HG02623 (cell line): ENCODE measurements around the gene WDR45.

Experiments
- ATAC-seq: cut with Tn5 transposase; IDR thresholded peaks from one replicate; pipeline ENCODE4 v1.9.1; 2021; ENCODE audit warnings: moderate library complexity; ENCODE audit not compliant: unreplicated experiment

Gene WDR45

DNA sequence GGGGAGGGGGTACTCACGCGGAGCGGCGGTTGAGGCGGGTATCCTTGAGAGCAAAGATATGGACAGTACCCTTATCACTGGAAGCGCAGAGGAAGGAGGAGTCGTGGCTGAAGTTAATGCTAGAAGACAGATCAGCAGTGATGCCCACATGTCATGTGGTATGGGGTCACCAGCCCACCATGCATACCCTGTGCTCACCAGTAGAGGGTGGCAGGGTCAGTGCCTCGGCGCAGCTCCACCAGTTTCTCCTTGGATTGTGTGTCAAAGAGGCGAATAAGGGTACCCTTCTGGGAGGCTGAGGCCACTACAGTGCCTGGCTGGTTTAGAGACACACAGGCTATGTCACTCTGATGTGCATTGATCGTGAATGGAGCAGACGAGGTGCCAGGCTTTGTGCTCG is 4.3 kb downstream of the WDR45 start:
- no peak for ATAC-seq

DNA sequence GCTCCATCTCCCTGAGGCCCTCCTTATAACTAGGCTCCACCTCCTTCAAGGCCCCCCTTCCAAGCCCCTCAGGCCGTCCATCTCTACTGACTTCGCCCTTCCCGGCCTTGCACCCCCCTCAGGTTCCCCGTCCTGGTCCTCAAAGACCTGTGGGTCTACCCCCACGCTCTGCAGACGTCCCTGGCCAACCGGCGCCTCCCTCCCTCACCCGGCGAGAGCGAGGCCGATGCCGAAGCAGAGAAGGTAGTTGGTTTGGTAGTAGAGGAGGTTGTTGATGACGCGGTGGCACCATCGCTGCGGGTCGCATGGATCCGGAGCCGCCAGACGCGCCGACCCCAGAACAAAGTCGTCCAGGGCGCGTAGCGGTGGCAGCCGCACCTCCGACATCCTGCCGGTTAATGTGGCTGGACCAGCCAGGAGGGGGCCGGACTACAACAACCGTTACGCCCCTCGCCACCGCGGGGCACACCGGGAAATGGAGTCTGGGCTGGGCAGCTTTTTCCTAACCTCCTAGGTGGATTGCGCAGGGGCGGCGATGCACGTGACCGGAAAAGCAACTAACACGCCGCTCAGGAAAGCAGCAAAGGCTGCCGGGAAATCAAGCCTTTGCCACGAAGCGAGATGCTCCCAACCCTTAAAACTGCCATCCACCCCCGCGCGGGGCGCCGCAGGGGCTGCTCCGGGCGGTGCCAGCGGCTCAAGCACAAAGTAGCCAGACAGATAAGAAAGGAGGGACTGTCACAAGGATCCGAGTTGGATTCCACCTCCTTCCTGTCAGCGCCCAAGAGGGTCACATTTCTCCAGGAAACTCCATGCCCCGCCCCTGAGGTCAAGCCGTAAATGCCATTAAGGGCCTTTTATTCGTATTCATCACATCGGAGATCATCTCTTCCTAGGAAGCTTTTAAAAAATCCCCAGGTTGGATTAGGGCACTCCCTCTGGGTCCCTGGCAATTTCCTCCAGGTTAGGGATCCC is 5.8 kb downstream of the WDR45 start, which contains the start of gene PRAF2:
PRAF2 (minus strand) TSS at position 402 of the 975 bp plus-strand sequence; CDS start at position 387, 15 bp downstream.
- peak; percentile 87 for ATAC-seq

DNA sequence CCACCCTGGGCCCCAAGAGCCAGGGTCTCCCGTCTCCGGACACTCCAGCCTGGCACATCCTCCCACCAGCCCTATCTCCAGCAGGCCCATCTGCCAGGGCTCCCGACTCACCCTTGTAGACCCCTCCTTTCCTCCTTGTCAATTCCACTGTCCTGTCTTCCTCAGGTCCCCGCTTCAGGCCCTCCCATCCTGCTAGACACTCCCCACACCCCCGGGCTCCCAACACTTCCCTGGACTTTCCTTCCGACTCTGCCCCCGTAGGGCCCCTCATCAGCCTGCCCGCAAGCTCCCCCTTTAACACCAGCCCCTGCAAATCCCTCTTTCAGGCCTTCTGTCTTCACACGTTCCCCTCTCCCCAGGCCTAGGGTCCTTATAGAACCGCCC is 7.0 kb downstream of the WDR45 start:
- no peak for ATAC-seq

DNA sequence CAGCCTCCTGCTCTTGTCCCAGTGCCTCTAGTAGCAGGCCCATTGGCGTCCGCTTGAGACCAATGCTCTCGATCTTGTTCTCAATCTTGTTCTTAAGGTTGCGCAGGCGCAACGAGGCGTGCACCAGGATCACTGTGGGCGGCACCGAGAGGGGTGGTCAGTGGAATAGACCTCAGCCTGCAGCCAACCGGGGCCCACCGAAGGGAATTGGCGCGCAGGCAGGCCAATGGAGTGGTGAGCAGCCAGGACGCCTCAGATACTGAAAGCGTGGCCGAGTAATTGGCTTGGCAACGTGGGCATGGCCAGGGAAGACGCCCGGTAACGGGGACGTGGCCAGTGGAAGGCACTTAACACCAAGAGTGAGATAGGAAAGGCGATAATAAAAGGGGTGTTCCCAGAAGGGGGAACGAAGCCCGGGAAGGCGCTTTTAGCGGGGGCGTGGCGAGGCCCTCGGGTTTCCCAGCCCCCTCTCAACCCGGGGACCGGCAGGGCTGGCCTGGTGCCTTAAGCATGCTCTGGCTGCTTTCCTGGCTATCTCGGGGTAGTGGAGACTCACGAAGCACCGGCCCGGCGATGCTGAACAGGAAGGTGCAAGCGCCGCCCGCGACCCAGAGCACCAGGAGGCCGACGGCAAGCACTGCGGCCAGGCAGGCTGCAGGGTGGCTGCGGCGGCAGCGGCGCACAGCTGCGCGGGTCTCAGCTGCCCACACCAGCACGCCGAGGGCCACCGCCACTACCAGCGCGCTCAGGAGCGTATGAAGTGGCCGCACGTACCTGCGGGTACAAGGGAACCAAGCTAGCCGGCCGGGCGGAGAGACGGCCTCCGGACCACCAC is 7.6 kb downstream of the WDR45 start:
- ATAC-seq: no peak

DNA sequence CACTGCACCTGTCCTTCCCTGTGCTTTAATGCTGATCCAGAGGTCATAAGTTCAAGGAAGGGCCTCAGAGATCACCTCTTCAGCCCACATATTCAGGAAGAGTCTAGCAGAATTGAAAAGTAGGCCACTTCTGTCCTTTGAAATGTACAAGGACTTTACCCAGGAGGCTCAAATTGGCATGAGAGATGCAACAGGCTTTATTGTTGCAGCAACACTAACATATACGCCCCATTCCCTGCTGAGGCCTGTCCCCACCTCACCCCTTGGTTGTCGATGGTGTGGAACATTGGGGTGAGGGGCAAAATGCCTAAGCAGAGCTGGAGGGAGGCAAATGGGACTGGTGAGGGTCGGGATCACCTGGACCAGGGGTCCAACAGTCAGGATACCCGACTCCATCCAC is 8.7 kb downstream of the WDR45 start:
- no peak for ATAC-seq

DNA sequence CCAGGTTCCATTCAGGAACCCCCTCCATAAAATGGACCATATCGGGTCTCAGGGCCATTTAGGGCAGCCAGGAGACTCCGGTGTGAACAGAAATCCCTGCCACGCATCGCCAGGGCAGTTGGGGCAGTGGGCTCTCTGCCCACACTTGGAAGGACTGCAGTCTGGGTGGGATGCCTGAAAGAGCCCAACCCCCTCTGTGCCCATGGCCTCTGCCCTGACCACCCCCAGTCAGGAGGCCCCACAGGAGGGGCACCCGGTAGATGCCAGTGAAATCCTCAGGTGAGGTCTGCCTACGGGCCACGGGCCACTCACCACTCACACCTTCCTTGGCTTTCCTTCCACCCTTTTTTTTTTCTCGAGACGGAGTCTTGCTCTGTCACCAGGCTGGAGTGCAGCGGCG is 10.6 kb downstream of the WDR45 start:
- no peak for ATAC-seq

DNA sequence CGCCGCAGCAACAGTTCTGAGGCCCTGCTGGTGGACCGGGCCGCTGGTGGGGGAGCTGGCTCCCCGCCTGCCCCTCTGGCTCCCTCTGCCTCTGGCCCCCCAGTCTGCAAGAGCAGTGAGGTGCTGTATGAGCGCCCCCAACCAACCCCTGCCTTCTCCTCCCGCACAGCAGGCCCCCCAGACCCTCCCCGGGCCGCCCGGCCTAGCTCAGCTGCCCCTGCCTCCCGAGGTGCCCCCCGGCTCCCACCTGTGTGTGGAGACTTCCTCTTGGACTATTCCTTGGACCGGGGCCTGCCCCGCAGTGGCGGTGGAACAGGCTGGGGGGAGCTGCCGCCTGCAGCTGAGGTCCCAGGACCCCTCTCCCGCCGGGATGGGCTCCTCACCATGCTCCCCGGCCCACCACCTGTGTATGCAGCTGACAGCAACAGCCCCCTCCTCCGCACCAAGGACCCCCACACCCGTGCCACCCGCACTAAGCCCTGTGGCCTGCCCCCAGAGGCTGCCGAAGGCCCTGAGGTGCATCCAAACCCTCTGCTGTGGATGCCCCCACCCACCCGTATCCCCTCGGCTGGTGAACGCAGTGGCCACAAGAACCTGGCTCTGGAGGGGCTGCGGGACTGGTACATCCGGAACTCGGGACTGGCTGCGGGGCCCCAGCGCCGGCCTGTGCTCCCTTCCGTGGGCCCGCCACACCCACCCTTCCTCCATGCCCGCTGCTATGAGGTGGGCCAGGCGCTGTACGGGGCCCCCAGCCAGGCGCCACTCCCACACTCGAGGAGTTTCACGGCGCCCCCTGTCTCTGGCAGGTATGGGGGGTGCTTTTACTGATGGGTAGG is 12.2 kb downstream of the WDR45 start:
- no peak for ATAC-seq

DNA sequence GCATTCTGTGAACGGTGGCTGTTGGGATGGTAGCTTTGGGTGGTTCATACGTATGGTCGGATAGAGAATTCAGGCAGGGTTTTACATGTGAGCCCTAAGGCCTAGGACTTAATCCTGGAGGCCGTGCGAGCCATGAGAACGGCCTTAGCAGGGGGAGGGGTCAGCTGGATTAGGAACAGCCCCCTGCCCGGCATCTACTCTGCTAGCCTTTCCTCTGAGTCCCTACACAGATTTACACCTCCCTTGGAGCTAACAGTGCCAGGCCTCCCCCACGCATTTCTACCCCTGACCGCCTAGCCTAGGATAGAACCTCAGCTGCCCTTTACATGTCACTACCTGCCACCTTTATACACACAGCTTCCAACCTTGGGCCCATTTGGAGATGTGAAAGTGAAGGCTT is 13.0 kb downstream of the WDR45 start:
- ATAC-seq: no peak

DNA sequence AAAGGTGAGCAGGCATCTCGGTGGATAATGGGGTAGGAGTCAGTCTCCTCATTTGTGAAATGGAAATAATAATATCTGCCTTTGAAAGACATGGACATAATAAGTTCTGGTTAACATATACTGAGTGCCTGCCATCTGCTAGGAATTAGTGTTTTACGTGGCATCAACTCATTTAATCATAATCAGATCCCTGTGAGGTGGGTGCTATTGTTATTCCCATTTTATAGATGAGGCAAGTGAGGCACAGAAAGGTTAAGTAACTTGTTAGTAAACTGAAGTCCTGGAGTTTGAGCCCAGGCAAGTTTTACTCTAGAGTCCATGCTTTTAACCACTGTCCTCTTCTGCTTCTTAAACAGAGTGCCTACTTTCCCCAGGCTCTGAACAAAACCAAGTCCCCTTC is 13.4 kb downstream of the WDR45 start:
- ATAC-seq: no peak

DNA sequence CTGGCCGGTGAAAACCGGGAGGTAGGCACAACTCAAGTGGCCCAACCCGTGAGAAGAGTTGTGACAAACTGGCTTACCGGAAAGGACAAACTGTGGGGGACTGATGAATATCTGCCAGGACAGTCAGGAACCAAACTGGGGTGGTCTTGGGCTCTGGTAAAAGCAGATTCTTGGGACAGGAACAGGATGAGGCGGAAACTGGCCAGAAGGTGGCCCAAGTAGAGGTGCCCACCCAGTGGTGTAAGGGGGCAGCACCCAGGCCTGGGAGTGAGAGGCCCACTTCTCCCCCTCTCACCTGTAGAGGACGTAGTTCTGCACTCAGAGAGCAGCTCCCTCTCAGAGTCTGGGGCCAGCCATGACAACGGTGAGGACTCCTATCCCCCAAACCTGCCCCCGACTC is 15.0 kb downstream of the WDR45 start:
- no peak for ATAC-seq

DNA sequence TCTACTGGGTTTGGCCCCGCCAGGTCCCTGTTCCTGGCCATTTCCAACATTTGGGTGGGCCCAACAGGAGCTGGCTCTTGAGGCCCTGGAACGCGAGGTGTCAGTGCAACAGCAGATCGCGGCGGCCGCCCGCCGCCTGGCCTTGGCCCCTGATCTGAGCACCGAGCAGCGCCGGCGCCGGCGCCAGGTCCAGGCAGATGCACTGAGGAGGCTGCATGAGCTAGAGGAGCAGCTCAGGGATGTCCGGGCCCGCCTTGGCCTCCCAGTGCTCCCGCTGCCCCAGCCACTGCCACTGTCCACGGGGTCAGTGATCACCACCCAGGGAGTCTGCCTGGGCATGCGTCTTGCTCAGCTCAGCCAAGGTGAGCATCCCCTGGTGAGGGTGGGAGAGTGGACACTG is 15.4 kb downstream of the WDR45 start:
- ATAC-seq: no peak

DNA sequence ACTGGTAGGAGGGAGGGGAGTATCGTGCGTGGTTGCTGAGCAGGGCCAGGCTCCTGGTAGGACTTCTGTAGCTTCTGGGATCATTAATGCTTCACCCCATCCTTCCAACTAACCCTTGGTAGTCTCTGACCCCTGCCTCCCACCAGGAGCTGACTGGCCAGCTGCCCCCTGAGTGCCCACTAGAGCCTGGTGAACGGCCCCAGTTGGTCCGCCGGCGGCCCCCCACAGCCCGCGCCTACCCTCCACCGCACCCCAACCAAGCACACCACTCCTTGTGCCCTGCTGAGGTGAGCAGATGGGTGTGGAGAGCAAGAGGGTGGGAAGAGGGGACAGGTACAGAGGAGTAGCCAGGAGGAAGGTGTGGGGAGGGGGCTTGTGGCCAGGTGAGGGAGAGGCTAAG is 16.0 kb downstream of the WDR45 start:
- no peak for ATAC-seq

DNA sequence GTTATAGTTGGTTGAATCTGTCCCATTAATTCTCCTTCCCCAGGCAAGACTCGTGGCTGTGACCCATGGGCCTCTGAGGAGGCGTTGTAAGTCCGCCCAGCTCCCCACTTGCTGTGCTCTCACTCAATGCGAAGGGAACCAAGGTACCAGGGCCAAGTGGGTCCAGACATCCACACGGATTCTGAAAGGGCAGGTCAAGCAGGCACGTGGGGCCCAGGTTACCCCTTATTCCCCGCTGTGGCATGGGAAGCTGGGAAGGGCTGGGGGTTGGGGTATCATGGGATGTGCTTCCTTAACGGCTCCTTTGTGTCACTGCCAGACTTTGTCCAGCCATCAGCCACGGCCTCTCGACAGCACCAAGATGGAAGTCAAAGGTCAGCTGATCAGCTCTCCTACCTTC is 17.8 kb downstream of the WDR45 start:
- ATAC-seq: no peak

DNA sequence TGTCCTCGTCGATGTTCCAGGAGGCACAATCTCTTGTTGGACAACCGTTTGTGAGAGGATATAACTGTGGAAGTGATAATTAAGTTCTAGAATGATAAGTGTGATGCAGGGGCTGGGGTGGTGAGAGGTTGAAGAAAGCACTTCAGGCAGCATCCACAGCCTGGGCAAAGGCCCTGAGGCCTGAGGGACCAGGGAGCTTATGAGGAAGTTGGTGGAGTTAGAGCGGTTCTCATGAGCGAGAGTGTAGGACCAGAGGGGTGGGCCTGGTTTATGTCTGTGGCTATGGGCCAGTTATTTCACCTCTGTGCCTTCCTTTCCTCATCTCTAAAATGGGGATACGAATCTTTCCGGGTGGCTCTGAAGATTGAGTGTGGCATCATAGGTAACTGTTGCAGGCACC is 18.2 kb downstream of the WDR45 start:
- ATAC-seq: no peak

DNA sequence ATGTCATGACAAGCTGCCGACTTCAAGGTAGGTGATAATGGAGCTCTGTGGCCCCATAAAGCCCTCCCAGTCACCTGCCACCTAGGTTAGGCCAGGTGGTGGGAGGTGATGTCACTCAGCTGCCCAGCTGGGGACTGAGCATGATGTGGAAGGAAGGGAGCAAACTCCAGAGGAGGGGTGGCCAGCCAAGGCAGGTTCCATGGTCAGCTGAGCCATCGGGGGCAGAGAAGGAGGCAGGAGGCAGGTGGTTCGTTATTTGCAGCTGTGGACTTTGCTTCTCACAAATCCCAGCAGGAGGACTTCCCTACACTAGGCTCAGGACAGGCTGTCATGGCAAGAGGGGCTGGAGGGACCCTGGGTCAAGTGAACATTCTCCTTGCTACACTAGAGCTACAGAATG is 18.8 kb downstream of the WDR45 start:
- no peak for ATAC-seq

DNA sequence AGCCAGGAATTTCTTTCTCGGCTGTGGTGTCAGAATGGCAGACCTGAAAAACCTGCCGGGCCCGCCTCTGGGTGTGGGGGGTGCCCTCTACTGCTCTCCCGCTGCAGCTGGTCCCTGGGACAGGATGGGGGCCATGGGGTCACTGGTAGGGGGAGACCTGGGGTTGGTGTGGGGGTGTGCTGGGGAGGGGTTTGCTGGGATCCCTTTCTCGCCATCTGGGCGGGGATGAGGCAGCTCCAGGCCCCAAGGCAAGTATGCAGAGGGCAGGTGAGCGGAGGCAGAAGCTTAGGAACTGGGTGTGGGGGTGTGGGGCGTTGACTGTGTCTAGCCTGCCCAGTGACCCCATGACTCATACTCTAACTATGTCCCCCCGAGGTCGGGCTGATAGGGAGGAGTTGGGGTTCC is 20.0 kb downstream of the WDR45 start:
- no peak for ATAC-seq

DNA sequence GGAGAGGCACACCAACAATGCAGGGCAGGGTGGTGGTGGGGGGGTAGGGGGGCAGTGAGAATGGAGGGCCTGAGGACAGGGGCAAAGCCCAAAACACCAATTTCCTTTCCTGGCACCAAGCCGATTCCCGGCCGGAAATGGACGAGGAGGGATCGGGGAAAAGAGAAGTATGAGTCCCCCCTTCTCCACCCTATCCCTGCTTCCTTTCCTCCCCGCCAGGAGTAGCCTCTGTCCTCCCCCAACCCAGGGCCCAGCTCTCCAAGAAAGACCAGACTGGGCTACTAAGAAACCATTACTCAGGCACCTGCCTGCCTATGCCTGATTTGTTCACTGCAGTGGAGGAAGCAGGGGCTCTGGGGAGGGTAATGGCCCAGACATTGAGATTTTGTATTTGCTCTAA is 20.5 kb downstream of the WDR45 start:
- no peak for ATAC-seq

DNA sequence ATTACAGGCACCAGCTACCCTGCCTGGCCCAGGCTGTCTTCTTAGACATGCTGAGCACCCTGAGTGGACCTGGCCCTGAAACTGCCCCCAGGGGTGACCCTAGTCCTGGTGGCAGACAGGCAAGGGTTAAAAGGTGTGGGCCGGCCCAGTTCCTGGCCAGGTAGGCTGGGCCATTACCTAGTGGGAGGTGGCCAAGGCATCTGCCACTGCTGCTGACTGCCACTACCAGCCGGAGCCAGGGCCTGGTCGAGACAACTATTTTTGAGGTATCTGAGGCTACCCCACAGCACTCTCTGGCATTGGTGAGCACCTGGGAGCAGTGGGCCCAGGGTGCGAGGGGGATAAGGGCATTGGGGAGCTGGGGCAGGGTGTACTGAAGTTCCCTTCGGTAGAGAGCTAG is 20.9 kb downstream of the WDR45 start, which contains the start of gene CCDC120:
CCDC120 (plus strand) TSS at position 206 of the 400 bp plus-strand sequence. CDS start 3,043 bp downstream, outside the sequence.
- no peak for ATAC-seq

DNA sequence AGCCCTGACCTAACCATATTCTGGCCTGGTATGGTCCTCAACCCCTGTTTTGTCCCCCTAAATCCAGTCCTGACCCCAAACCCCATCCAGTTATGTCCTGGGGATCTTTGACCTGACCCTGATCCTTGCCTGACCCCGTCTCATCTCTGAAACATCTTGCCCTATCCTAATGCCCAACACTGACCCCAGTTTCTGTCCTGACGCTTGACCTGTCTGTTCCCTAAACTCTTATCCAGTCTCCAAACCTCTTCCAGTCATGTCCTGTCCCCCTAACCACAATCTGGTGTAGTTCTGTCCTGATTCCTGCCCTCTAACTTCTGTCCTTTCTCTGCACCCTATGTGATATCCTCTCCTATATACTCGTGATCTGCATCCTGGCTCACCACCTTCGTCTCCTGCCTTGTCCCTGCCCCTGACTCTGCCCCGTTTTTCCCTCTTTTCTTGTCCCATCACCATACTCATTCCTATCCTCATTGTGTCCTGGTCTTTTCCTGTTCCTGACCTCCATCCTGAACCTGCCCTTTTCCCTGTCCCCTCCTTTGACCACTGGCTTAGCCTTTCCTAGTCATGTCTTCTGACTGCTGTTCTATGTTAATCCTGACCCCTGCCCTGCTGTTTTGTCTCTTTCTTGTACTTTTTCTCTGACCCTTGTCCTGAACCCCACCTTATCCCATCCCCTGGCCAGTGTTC is 25.5 kb downstream of the WDR45 start:
- no peak for ATAC-seq
